Endothelial cell of hepatic sinusoid (primary cell): Measurements from ENCODE around the gene KRTAP12-2.
"Not testable (repeated sequence)": the region's sequence is repeated elsewhere in the genome, so short reads cannot be mapped to it uniquely, and the experiment has no call there.

Source experiments
- in situ Hi-C: cut with HindIII; loops from 2 replicates; pipeline ENCODE4 v1.10.0; 2017; ENCODE audit warnings: low sequenced_read_pairs

The KRTAP12-2 gene

GRCh38 chr21:44702973-44703730 lies 36.4 kb upstream of the KRTAP12-2 start:
- in situ Hi-C loops, result no loop called here

GRCh38 chr21:44702111-44702972 lies 35.6 kb upstream of the KRTAP12-2 start:
- in situ Hi-C loops, result no loop called here

GRCh38 chr21:44701541-44701940 lies 34.8 kb upstream of the KRTAP12-2 start:
- in situ Hi-C loops, result no loop called here

- in situ Hi-C loops, result no loop called here
Measured at GRCh38 chr21:44701023-44701400, 34.3 kb upstream of the KRTAP12-2 start.

GRCh38 chr21:44700101-44701022 lies 33.6 kb upstream of the KRTAP12-2 start:
- in situ Hi-C loops, result no loop called here

- in situ Hi-C loops, result no loop called here
Measured at GRCh38 chr21:44699502-44700001, 32.8 kb upstream of the KRTAP12-2 start.

GRCh38 chr21:44697811-44698734 lies 31.3 kb upstream of the KRTAP12-2 start:
- in situ Hi-C loops, result no loop called here

- in situ Hi-C loops, result not testable (repeated sequence)
Measured at GRCh38 chr21:44697172-44697810, 30.6 kb upstream of the KRTAP12-2 start, which contains the start of gene KRTAP10-12. Gene KRTAP10-12 (plus strand): TSS chr21:44697172. CDS start chr21:44697202, 30 bp downstream.

GRCh38 chr21:44696572-44696971 lies 29.8 kb upstream of the KRTAP12-2 start:
- in situ Hi-C loops, result no loop called here

GRCh38 chr21:44695641-44696040 lies 28.9 kb upstream of the KRTAP12-2 start:
- in situ Hi-C loops, result no loop called here

GRCh38 chr21:44695184-44695583 lies 28.5 kb upstream of the KRTAP12-2 start:
- in situ Hi-C loops, result no loop called here

GRCh38 chr21:44694776-44695175 lies 28.0 kb upstream of the KRTAP12-2 start:
- in situ Hi-C loops, result loop anchor here (5.0 kb wide), 1 partner anchor 42 kb away; the partner anchor contains the start of gene KRTAP12-4

- in situ Hi-C loops, result loop anchor here (5.0 kb wide), 1 partner anchor 41 kb away; the partner anchor contains the start of gene KRTAP12-4
Measured at GRCh38 chr21:44692798-44693512, 26.2 kb upstream of the KRTAP12-2 start.

- in situ Hi-C loops, result loop anchor here (5.0 kb wide), 1 partner anchor 39 kb away; the partner anchor contains the start of gene KRTAP12-4
Measured at GRCh38 chr21:44691686-44692085, 25.0 kb upstream of the KRTAP12-2 start.

GRCh38 chr21:44689740-44690139 lies 23.0 kb upstream of the KRTAP12-2 start:
- in situ Hi-C loops, result loop anchor here (5.0 kb wide), 1 partner anchor 37 kb away; the partner anchor contains the start of gene KRTAP12-4

- in situ Hi-C loops, result no loop called here
Measured at GRCh38 chr21:44687671-44688070, 20.9 kb upstream of the KRTAP12-2 start.

- in situ Hi-C loops, result no loop called here
Measured at GRCh38 chr21:44686843-44687561, 20.3 kb upstream of the KRTAP12-2 start.
